ENCODE results near the gene CCL11.

- TF ChIP-seq POLR2A (IDR thresholded peaks at IDR 0.05) (no peak), CTCF (IDR thresholded peaks at IDR 0.05) (no peak)
Measured at GRCh38 chr17:34248511-34249024, 37.0 kb upstream of the CCL11 start.
